Measurements from ENCODE around the gene FGF3.

- TF ChIP-seq CTCF (IDR thresholded peaks at IDR 0.05) (no peak), POLR2A (IDR thresholded peaks at IDR 0.05) (no peak)
Measured at GRCh38 chr11:69860244-69860643, 41.0 kb upstream of the FGF3 start.
